Ishikawa (cell line): ENCODE measurements around the gene DAZAP1.

Experiments
- EGR1 ChIP-seq: IDR thresholded peaks from 2 replicates; pipeline ENCODE4 v1.6.1; 2012
- EP300 ChIP-seq: IDR thresholded peaks from 2 replicates; pipeline ENCODE4 v1.6.1; 2012; ENCODE audit warnings: borderline replicate concordance
- NFIC ChIP-seq: IDR thresholded peaks from 2 replicates; pipeline ENCODE4 v1.6.1; 2012
- RAD21 ChIP-seq: IDR thresholded peaks from 2 replicates; pipeline ENCODE4 v1.6.1; 2012; ENCODE audit warnings: low read depth
- REST ChIP-seq: IDR thresholded peaks from 2 replicates; pipeline ENCODE4 v1.6.1; 2012; ENCODE audit warnings: low read depth, mild to moderate bottlenecking

DNA sequence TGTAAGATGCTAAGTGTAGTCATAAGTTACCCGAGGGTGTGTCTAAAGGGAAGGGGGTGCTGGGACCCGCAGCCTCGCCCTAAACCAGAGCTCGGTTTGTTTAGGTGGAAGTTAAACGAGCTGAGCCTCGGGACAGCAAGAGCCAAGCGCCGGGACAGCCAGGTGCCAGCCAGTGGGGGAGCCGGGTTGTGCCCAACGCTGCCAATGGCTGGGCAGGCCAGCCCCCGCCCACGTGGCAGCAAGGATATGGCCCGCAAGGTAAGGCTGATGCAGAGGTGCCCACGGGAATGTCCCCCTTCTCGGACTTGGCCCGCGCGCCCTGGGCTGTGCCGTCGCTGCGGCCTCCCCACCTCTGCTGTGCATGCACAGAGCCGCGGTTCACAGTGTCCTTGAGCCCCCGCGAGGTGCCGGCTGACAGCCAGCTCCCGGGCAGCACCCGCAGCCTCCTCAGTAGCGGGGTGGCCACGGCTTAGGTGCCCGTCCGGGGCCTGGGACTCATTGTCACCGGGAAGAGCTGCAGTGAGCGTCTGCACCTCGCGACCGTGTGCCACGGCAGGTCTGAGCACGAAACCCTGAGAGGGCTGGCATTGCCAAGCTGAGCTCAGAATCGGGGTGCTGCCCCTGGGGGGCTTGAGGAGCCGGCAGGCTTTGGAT, 21.5 kb downstream of the DAZAP1 start:
- TF ChIP-seq RAD21 (no peak), EP300 (no peak), NFIC (no peak), REST (no peak), EGR1 (no peak)
